ENCODE data around the gene INTS6.

INTS6 gene

GRCh38 chr13:51341791-51342190 lies 111.0 kb downstream of the INTS6 start:
- DNase-seq = no peak

DNA sequence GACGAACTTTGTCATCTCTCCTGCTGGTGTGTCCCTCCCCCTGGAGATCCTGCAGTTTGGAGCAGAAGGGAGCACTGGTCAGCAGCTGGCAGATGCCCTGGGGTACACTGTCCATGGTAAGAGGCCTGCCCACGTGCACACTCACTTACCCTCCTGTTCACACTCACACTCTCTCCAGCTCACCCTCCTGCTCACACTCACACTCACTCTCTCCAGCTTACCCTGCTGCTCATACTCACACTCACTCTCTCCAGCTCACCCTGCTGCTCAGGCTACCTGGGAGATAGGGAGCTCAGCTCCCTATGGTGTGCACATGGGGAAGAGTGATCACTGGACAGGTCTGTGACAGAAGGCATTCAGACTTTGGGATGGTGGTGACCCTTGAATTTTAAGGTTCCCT lies 111.6 kb downstream of the INTS6 start:
- DNase-seq = no peak

DNA sequence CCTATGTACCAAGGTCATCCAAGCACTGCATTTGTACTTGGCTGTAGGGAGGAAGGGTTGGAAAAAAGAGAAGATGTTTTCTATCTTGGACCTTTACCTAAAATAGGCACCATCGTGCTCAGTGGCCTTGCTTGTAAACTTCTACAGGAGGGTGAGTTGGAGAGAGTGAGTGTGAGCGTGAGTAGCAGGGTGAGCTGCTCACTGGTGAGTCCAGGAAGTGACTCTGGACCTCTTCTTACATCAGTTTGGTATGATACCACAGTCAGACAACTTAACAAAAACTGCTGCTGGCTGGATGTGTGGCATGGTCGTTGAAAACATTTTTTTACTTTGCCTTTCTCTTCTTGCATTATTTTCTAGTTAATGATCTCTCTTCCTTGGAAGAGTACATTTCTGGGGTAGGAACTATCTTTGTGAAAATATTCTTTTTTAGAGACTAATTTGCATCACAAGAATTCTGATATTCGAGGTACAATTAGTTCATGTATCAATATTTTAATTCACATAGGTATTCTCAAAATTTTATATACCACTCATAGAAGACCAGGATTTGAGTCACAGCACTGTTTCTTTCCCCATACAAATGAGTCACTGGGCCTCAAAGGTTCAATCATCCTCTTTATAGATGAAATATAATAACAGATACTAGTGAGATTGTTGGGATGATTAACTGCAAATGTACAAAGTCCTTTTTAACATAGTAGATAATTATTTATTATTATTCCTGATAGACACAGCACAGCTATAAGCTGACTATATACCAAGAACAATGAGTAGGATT lies 112.7 kb downstream of the INTS6 start:
- DNase-seq = no peak

- no peak for DNase-seq
These were observed 113.5 kb downstream of the INTS6 start, which contains the start of gene SERPINE3 for GRCh38 chr13:51339354-51339753. SERPINE3 (plus strand) TSS chr13:51339691; CDS start chr13:51341092, 1,401 bp downstream.

DNA sequence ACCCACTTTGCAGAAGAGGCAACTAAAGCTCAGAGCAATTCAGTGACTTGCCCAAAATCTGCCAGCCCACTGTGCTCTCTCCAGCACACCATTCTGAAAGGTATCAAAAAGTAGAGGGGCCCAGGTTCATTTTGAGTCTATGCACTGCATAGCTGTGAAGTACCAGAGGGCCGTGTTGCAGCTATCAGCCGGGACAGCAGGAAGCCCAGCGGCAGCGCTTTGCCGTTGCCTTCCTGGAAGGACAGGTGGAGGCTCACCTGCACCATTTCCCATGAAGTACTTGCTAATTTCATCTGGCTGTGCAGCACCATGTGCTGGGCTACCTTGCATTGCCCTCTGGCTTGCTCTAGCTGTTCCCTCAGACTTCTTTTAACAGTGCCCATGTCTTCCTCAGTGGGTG lies 116.1 kb downstream of the INTS6 start:
- DNase-seq = no peak

GRCh38 chr13:51333826-51334225 lies 119.0 kb downstream of the INTS6 start:
- no peak for DNase-seq

GRCh38 chr13:51333421-51333820 lies 119.4 kb downstream of the INTS6 start:
- no peak for DNase-seq

DNA sequence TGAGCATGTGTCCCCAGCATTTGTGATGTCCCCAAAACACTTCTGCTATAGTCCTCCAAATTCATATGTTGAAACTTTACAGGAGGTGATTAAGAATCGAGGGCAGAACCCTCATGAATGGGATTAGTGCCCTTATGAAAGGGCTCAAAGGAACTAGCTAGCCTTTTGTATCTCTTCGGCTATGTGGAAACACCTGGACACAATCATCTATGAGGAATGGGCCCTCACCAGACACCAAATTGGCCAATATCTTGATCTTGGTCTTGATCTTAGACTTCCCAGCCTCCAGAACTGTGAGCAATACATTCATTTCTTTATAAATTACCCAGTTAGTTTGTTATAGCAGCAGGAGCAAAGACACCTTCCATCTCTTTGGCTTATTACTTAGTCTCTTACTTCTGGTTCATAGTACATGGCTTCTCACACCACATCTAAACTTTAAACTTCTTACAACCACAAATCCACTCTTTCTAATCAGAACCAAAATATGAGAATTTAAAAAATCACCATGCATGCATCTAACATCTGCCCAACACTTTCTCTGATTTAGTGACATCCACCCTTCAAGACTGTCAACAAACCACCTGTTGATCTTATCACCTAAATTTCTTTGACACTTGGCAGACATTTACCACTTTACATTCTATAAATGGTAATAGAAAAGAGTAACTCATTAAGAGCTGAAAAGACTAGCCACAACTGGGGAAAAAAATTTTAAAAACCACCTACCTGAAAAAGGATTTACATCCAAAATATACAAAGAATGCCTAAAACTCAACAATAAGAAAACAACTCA lies 120.1 kb downstream of the INTS6 start:
- DNase-seq = no peak

DNA sequence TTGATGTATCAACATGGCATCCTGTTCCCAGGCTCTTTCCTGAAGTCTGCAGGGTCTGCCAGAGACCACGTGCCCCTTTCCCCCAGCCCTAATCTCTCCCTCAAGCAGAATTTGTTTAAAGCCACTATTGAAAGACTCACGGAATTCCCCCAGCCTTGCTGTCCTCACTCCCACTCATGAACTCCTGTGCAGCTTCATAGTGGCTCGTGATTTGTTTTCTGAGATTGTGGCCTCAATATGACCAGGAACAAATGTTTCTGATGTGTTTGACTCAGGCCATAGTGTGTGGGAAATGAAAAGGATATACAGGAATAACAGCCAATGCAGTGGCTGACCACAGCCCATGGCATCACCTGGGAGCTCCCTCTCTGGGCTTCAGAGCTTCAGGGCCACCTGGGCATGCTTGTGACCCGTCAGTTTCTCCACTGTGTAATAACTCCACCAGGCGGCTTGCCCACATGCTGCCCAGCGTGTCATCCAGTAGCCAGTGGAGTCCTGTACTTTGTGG lies 121.4 kb downstream of the INTS6 start:
- DNase-seq = no peak

DNA sequence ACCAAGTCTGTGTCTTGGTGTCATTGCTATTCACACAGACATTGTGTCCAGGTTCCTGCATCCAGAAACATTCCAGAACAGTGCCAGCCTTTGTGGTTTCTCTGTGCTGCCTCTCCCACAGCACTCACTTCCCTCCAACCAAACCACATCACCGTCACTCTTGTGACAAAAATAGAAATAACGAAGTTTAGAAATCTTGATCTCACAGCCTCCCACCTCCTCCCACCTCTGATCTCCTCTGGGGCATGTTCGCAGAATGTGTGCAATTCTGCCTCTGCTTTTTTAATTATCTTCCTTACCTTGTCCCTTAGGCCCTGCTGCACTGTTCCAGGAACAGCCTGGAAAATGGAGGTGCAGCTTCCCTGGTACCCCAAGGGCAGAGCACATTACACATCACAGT lies 122.0 kb downstream of the INTS6 start:
- no peak for DNase-seq

DNA sequence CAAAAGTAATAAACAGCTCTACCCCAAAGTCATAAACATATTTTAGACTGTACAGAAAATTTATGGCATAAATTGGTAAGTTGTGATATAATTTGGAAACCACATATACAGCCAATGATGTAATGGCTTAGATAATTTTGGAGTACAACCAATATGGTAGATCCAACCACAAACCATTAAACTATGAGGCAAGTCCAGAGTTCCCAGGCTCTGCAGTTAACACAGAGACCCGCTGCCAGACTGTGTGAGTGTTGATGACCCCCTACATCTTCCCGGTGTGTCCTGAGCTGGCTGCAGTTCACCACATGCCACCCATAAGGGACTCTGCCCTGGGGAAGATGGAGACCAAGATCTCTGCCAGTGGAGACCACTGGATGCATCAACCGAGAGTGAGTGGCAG lies 123.2 kb downstream of the INTS6 start:
- DNase-seq = no peak

DNA sequence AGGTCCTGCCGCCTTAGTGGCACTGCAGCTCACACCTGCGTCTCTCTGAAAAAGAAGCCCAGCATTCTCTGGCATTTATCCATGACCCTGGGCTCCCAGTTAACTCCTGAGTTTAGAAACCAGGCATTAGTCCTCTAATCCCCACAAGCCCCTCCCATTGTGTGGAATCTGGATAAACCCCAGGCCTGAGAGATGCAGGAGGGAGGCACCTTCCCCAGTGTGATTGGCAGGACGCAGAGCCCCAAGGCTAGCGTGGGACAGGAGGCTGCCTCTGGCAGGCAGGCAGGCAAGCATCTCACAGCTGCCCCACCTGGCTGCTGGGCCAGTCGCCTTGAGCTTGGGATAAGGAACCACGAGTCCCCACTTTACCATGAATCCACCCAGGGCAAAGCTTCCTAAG lies 124.3 kb downstream of the INTS6 start:
- no peak for DNase-seq

DNA sequence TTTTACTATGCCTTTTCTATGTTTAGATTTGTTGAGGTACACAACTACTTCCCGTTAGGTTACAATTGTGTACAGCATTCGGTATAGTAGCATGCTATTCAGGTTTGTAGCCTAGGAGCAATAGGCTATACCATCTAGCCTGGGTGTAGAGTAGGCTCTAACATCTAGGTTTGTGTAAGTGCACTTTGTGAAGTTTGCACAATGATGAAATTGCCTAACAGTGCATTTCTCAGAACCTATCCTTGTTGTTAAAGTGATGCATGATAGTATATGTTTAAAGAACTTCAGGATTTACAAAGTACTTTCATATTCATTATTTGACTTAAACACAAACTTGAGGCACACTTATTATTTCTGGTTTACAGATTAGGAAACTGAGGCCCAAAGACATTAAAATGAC lies 124.9 kb downstream of the INTS6 start:
- DNase-seq = no peak

DNA sequence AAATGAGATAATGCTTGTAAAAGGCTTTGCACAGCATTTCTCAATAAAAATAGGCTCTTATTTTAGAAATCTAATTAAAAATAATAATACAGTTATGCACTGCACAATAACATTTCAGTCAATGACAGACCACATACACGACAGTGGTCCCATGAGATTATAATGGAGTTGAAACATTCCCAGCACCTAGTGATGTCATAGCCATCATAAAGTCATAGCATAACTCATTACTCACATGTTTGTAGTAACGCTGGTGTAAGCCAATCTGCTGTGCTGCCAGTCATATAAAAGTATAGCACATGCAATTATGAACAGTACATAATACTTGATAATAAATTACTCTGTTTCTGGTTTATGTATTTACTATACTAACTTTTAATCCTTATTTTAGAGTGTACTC lies 126.1 kb downstream of the INTS6 start:
- DNase-seq = no peak

- DNase-seq = no peak
These were observed 127.0 kb downstream of the INTS6 start for GRCh38 chr13:51325837-51326236.

GRCh38 chr13:51324714-51325420 lies 128.0 kb downstream of the INTS6 start:
- no peak for DNase-seq

GRCh38 chr13:51323824-51324511 lies 128.9 kb downstream of the INTS6 start:
- no peak for DNase-seq

DNA sequence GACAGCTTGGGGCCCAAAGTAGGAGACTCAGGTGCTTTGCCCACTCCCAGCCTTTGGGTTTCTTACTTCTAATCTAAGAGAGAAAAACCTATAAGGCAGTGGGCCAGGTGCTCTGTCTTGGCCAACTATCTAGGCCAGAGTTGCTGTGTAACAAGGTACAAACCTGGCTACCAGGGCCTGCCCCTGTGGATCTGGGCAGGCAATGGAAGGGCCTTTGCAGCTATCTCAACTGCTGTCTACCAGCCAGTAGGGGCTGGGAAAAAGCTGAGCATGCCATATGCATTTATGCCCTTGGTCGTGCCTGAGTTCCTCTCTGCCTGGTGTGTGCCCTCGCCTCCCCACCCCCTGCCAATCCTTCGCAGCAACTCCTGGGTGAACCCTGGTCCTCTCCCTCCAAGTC lies 130.0 kb downstream of the INTS6 start:
- DNase-seq = no peak

DNA sequence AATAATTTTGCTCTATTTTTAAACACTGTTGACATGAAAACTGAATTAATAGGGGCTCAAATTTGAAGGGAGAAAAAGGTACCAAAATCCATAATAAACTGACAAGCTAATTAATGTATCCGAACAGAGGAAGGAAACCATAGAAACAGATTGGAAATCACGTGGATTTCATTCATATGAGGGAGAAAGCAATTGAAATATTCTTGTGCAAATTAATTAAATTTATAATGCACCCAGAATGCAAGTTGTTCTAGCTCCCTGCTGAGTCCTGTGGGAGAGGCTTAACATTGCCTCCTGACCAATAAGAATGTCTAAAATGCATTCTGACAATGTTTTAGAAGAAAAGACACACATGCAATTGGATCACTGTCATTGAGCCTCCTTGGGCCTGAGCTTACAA lies 131.0 kb downstream of the INTS6 start:
- no peak for DNase-seq

DNA sequence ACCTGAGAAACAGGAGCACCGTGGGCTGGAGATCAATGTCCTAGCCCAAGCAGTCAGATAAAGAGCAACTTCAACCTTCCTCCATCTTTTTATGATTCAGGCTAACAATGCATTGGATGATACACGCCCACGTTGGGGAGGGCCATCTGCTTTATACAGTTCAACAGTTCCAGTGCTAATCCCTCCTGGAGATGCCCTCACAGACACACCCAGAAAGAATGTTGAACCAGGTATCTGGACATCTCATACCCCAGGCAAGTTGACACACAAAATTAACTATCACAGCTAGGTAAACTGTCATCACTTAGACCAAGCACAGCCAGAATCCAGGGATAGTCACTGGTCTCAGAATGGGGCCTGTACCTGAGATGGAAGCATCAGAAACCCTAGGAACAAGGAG lies 134.0 kb downstream of the INTS6 start:
- no peak for DNase-seq

GRCh38 chr13:51318015-51318414 lies 134.8 kb downstream of the INTS6 start:
- no peak for DNase-seq

- DNase-seq = no peak
These were observed 135.6 kb downstream of the INTS6 start for GRCh38 chr13:51317262-51317661.

DNA sequence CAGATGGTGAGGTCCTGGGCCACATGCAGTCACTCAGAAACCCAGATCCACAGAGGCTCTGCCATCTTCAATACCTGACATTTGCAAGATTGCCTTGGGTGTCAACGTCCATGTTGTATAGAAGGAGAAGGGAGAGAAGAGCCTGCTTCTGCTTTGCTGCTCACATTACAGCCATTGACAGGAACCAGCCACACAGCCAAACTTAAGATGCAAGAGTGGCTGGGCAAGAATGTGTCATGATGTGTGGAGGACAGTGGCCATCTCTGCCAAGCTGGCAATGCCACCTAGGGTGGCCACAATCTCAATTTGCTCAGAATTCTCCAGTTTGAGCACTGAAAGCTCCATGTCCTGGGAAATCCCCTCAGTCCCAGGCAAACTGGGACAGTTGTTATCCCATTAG lies 139.2 kb downstream of the INTS6 start:
- DNase-seq = no peak

Data from NCI-H2227 treated with DMSO at 0.1 percent for 48 hours (cell line).